Measurements from ENCODE around the gene MSMO1. TPM values are rescaled to one million over a fixed set of nuclear protein-coding genes. Genes with fewer than 3 reads are reported as not detected.

Gene MSMO1
- polyA plus RNA-seq, 1 donor (not counting 4 experiments of a cell fraction or from before 2014, with no cell fraction given), result 541 TPM

DNA sequence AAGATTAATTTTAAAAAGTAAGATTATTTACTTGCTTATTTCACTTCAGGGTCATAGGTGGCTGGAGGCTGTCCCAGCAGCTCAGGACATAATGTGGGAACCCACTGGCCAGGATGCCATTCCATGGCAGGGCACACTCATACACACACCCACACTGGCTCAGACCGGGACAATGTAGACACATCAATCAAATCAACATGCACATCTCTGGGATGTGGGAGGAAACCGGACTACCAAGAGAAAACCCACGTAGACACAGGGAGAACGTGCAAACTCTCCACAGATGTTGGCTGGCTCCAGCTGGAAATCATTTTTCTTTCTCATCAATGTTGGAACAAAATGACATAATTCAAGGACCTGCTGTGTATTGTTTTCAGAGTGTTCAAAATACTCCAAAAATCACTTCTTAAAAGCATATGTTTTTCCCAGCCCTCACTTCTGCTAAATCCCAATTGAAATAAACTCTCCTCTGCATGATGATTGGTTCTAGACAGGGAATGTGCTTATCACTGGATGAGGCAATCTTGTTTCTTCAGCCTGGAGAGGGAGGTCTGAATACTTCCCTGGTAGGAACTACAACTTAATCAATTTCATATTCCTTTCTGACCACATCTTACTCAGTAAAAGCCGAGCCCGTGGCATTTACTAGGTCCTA is 32.7 kb downstream of the MSMO1 start:
- no peak overlapping the region for H3K27ac ChIP-seq (ENCODE audit: control insufficient read depth, insufficient read depth, low read length)
- H3K9me1 ChIP-seq (ENCODE audit: control insufficient read depth, extremely low read depth, insufficient read depth, low read length), result no peaks in the 10 kb centered on the region
- DNase-seq (ENCODE audit: low read depth, low spot score), result no peak
- no peak overlapping the region for H2AFZ ChIP-seq (ENCODE audit: control insufficient read depth, low read length)
- H3K9me3 ChIP-seq (ENCODE audit: control insufficient read depth, low read depth, low read length), result no peaks in the 10 kb centered on the region
- dilution Hi-C loops (cut with MboI; ENCODE audit: extremely low pct_ligation_motif_present, low sequenced_read_pairs), result no loop called here
- no peaks in the 10 kb centered on the region for H3K27me3 ChIP-seq (ENCODE audit: control insufficient read depth, extremely low read depth, insufficient read depth, low read length)
- no peaks in the 10 kb centered on the region for H4K20me1 ChIP-seq (ENCODE audit: control insufficient read depth, extremely low read depth, insufficient read depth, low read length)
- no peaks in the 10 kb centered on the region for H3K79me2 ChIP-seq (ENCODE audit: control insufficient read depth, insufficient read depth, low read length)
- H3K9ac ChIP-seq (ENCODE audit: control insufficient read depth, extremely low read depth, insufficient read depth, low read length), result no peak overlapping the region
- TF ChIP-seq, protein P1, sequence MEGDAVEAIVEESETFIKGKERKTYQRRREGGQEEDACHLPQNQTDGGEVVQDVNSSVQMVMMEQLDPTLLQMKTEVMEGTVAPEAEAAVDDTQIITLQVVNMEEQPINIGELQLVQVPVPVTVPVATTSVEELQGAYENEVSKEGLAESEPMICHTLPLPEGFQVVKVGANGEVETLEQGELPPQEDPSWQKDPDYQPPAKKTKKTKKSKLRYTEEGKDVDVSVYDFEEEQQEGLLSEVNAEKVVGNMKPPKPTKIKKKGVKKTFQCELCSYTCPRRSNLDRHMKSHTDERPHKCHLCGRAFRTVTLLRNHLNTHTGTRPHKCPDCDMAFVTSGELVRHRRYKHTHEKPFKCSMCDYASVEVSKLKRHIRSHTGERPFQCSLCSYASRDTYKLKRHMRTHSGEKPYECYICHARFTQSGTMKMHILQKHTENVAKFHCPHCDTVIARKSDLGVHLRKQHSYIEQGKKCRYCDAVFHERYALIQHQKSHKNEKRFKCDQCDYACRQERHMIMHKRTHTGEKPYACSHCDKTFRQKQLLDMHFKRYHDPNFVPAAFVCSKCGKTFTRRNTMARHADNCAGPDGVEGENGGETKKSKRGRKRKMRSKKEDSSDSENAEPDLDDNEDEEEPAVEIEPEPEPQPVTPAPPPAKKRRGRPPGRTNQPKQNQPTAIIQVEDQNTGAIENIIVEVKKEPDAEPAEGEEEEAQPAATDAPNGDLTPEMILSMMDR (optimal IDR thresholded peaks at IDR 0.05 in 1 of 3, IDR thresholded peaks at IDR 0.05 in 1 of 3, conservative IDR thresholded peaks at IDR 0.05 in 1 of 3; ENCODE audit: extremely low read depth in 1 of 3, insufficient read depth in 2 of 3, low read length in 3 of 3), result no peak
- no peak for TF ChIP-seq EZH2 (IDR thresholded peaks at IDR 0.05; ENCODE audit: low read length)
- H3K4me3 ChIP-seq (ENCODE audit: control insufficient read depth in 2 of 3, extremely low read depth in 1 of 3, insufficient read depth in 2 of 3, low read depth in 1 of 3, low read length in 3 of 3), result no peak overlapping the region
- peaks cover 7% of the 10 kb centered on the region for H3K4me1 ChIP-seq (ENCODE audit: control insufficient read depth, extremely low read depth, insufficient read depth, low read length)
- no peaks in the 10 kb centered on the region for H3K36me3 ChIP-seq (ENCODE audit: control insufficient read depth in 2 of 2, extremely low read depth in 1 of 2, insufficient read depth in 2 of 2, low read length in 2 of 2)
- no peak overlapping the region for H3K4me2 ChIP-seq (ENCODE audit: control insufficient read depth, extremely low read depth, insufficient read depth, low read depth, low read length)
- no peak for FAIRE-seq

DNA sequence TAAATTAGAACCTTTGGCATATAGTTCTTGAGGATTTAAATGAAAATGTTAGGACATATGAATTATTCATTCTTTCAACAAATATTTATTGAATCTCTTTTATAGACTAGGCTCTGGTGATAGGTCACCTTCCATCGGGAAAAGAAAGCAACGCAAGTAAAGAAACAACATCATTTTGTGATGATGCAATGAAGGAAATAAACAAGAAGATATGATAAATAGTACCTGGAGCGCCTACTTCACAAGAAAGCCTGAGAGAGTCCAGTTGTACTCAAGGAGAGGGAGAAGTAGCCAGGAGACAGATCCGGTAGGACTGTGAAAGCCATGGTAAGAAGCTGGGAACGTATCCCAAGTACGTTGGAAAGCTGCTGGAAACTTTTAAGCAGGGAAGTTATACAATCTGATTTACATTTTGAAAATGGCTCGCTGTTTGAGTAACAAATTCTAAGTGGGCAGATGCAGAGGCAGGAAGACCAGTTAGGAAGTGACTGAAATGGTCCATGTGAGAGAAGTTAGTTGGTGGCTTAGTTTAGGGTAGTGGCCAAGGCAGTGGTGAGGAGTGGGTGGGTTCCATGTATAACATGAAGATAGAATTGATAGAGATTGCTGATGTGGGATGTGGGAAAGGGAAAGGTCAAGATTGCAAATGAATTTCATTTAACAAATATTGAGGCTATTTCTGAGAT is 33.7 kb downstream of the MSMO1 start:
- H4K20me1 ChIP-seq (ENCODE audit: control insufficient read depth, extremely low read depth, insufficient read depth, low read length), result no peaks in the 10 kb centered on the region
- H2AFZ ChIP-seq (ENCODE audit: control insufficient read depth, low read length), result no peak overlapping the region
- DNase-seq (ENCODE audit: low read depth, low spot score), result no peak
- H3K9ac ChIP-seq (ENCODE audit: control insufficient read depth, extremely low read depth, insufficient read depth, low read length), result no peak overlapping the region
- H3K79me2 ChIP-seq (ENCODE audit: control insufficient read depth, insufficient read depth, low read length), result no peaks in the 10 kb centered on the region
- H3K4me1 ChIP-seq (ENCODE audit: control insufficient read depth, extremely low read depth, insufficient read depth, low read length), result peaks cover 7% of the 10 kb centered on the region
- H3K4me3 ChIP-seq (ENCODE audit: control insufficient read depth in 2 of 3, extremely low read depth in 1 of 3, insufficient read depth in 2 of 3, low read depth in 1 of 3, low read length in 3 of 3), result no peak overlapping the region
- dilution Hi-C loops (cut with MboI; ENCODE audit: extremely low pct_ligation_motif_present, low sequenced_read_pairs), result no loop called here
- no peak for FAIRE-seq
- H3K27ac ChIP-seq (ENCODE audit: control insufficient read depth, insufficient read depth, low read length), result no peak overlapping the region
- no peaks in the 10 kb centered on the region for H3K27me3 ChIP-seq (ENCODE audit: control insufficient read depth, extremely low read depth, insufficient read depth, low read length)
- H3K9me3 ChIP-seq (ENCODE audit: control insufficient read depth, low read depth, low read length), result no peaks in the 10 kb centered on the region
- no peak overlapping the region for H3K4me2 ChIP-seq (ENCODE audit: control insufficient read depth, extremely low read depth, insufficient read depth, low read depth, low read length)
- no peaks in the 10 kb centered on the region for H3K36me3 ChIP-seq (ENCODE audit: control insufficient read depth in 2 of 2, extremely low read depth in 1 of 2, insufficient read depth in 2 of 2, low read length in 2 of 2)
- H3K9me1 ChIP-seq (ENCODE audit: control insufficient read depth, extremely low read depth, insufficient read depth, low read length), result no peaks in the 10 kb centered on the region
- TF ChIP-seq EZH2 (IDR thresholded peaks at IDR 0.05; ENCODE audit: low read length), result no peak
- TF ChIP-seq, protein P1 (optimal IDR thresholded peaks at IDR 0.05 in 1 of 3, IDR thresholded peaks at IDR 0.05 in 1 of 3, conservative IDR thresholded peaks at IDR 0.05 in 1 of 3; ENCODE audit: extremely low read depth in 1 of 3, insufficient read depth in 2 of 3, low read length in 3 of 3), result no peak
